GM23248 (cell line): ENCODE measurements around the gene GPX5. TPM values are rescaled to one million over a fixed set of nuclear protein-coding genes. Genes with fewer than 3 reads are reported as not detected.

ENCODE experiments used
- DNase-seq: peaks from one replicate; pipeline ENCODE4 v3.0.0-alpha.2; 2015
- H2AFZ ChIP-seq: fragments of 200-600 bp; sonication (generic); 2 replicates; pipeline ENCODE4 v1.6.1; 2016; ENCODE audit warnings: antibody characterized with exemption
- H3F3A ChIP-seq: fragments of 200-600 bp; sonication (generic); 2 replicates; pipeline ENCODE4 v1.6.1; 2016; ENCODE audit warnings: mild to moderate bottlenecking, antibody characterized with exemption, mixed run types; ENCODE audit not compliant: insufficient read depth
- H3K27ac ChIP-seq: fragments of 200-600 bp; sonication (generic); 2 replicates; pipeline ENCODE4 v1.5.1; 2016; ENCODE audit warnings: mild to moderate bottlenecking
- H3K27me3 ChIP-seq: fragments of 200-600 bp; sonication (generic); replicated peaks from 2 replicates; pipeline ENCODE4 v1.6.1; 2016; ENCODE audit warnings: mild to moderate bottlenecking; ENCODE audit not compliant: insufficient read depth
- H3K36me3 ChIP-seq: fragments of 200-600 bp; sonication (generic); 2 replicates; pipeline ENCODE4 v1.6.1; 2016; ENCODE audit warnings: low read depth, mild to moderate bottlenecking
- H3K4me1 ChIP-seq: fragments of 200-600 bp; sonication (generic); 2 replicates; pipeline ENCODE4 v1.6.1; 2016; ENCODE audit warnings: mild to moderate bottlenecking; ENCODE audit not compliant: insufficient read depth
- H3K4me2 ChIP-seq: fragments of 200-600 bp; sonication (generic); one replicate; pipeline ENCODE4 v1.6.1; 2016; ENCODE audit warnings: mild to moderate bottlenecking; ENCODE audit not compliant: unreplicated experiment
- H3K4me3 ChIP-seq: fragments of 200-600 bp; sonication (generic); 2 replicates; pipeline ENCODE4 v1.5.1; 2016; ENCODE audit warnings: mild to moderate bottlenecking
- H3K79me2 ChIP-seq: fragments of 200-600 bp; sonication (generic); 2 replicates; pipeline ENCODE4 v1.6.1; 2016; ENCODE audit warnings: mild to moderate bottlenecking; ENCODE audit not compliant: insufficient read depth
- H3K9ac ChIP-seq: fragments of 200-600 bp; sonication (generic); 2 replicates; pipeline ENCODE4 v1.6.1; 2016; ENCODE audit warnings: mild to moderate bottlenecking
- H3K9me2 ChIP-seq: fragments of 200-600 bp; sonication (generic); 2 replicates; pipeline ENCODE4 v1.6.1; 2016; ENCODE audit warnings: mixed run types, mild to moderate bottlenecking, moderate library complexity; ENCODE audit not compliant: insufficient read depth
- H3K9me3 ChIP-seq: fragments of 200-600 bp; sonication (generic); one replicate; pipeline ENCODE4 v1.6.1; 2017; ENCODE audit warnings: low read depth
- H4K20me1 ChIP-seq: fragments of 200-600 bp; sonication (generic); 2 replicates; pipeline ENCODE4 v1.6.0; 2016; ENCODE audit not compliant: insufficient read depth
- EZH2 ChIP-seq: fragments of 200-600 bp; sonication (generic); IDR thresholded peaks from 2 replicates; pipeline ENCODE4 v1.6.1; 2018; ENCODE audit warnings: antibody characterized with exemption, mild to moderate bottlenecking; ENCODE audit not compliant: insufficient read depth, poor library complexity, severe bottlenecking
- EZH2phosphoT487 ChIP-seq: fragments of 200-600 bp; sonication (generic); IDR thresholded peaks from 2 replicates; pipeline ENCODE4 v1.6.1; 2018; ENCODE audit warnings: antibody characterized with exemption, moderate library complexity, mild to moderate bottlenecking, low read depth; ENCODE audit not compliant: insufficient read depth
- WGBS, 2 experiments: methylation state at CpG; one replicate each; pipeline ENCODE4 v1.1.6; 2015 to 2017; ENCODE audit warnings: low lambda C conversion rate in 2 of 2, low coverage in 1 of 2; ENCODE audit errors: missing lambda C conversion rate in 2 of 2; 5-methylcytosine and 5-hydroxymethylcytosine counted together
- in situ Hi-C: fragments of 300-500 bp; cut with MboI; formaldehyde crosslinking; loops from 2 replicates; pipeline ENCODE4 v1.15.0; 2020
- polyA plus RNA-seq: library from polyadenylated mRNA; unstranded; fragments of >200 nt; fragmentation: Nextera tagmentation; extraction: Ambion mirVana; gene quantifications from 2 replicates; pipeline ENCODE4 v1.2.1, GENCODE V29; 2016
- total RNA-seq: library from RNA; depleted of rRNA; stranded (reverse); fragments of >200 nt; shearing (Covaris generic); gene quantifications from 2 replicates; pipeline ENCODE4 v1.2.3, GENCODE V29; 2014

GPX5 gene
- total and polyA plus RNA-seq, 2 experiments from 2014 or later: not detected

DNA sequence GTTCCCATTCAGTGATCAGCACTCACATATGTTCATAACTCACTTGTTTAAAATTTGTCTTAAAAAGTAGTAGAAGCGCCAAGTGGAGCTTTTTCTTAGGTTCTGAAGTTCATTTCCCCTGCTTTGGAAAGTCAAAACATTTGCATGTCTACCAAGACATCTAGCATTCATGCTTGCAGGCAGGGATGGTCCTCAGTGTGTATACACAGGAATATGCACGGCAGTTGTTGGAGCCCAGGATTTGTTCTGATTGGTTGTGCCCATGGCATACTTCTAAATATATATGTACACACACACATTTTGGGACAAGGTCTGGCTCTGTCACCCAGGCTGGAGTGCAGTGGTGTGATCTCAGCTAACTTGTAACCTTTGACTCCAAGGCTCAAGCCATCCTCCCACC is 7.7 kb upstream of the GPX5 start:
- Histone ChIP-seq H3F3A (no peaks in the 10 kb centered on the region), H3K27ac (no peak overlapping the region), H3K9me2 (no peaks in the 10 kb centered on the region), H3K27me3 (peaks cover 7% of the 10 kb centered on the region; the same call in 1 of the 2 replicates), H3K4me1 (no peaks in the 10 kb centered on the region), H3K36me3 (no peaks in the 10 kb centered on the region), H3K9me3 (no peaks in the 10 kb centered on the region), H3K4me2 (no peak overlapping the region), H4K20me1 (no peaks in the 10 kb centered on the region), H3K9ac (no peak overlapping the region), H2AFZ (no peak overlapping the region), H3K4me3 (no peak overlapping the region), H3K79me2 (no peaks in the 10 kb centered on the region)
- in situ Hi-C loops: no loop called here
- TF ChIP-seq EZH2 (no peak), EZH2phosphoT487 (no peak)
- no peak for DNase-seq
- 13 to 17% methylated on average over 2 of the region's 2 CpGs for WGBS, 2 experiments

DNA sequence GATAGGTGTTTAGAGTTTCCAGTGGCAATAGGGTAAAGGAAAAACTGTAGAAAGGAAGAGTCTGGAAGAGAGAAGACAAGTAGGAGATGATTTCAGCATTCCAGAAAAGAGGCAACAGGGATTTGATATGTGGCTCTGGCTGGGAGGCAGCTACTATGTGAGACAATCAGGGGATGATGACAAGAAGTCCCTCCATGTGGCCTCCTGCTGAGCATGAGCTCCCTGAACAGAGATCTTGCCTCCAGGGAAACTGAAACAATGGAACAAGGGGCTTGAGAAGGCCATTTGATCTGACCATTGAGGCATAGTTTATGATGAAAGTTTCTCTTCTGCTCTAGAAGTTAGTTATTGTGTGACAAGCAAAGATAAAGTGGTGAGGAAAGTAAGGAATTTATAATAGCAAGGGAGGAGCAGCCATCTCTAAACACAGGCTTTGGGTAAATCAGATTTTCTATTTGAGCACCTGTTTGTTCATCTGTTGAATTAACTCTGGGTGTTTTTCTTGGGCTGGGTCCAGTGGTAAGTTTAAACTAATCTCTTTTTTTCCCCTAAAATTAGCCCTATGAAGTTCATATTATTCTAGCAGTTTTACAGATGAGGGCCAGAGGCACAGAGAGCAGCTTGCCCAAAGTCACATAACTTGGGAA is 3.0 kb upstream of the GPX5 start:
- Histone ChIP-seq H3K79me2 (no peaks in the 10 kb centered on the region), H3F3A (no peaks in the 10 kb centered on the region), H2AFZ (no peak overlapping the region), H3K27ac (no peak overlapping the region), H3K9me2 (no peaks in the 10 kb centered on the region), H3K36me3 (no peaks in the 10 kb centered on the region), H3K4me2 (no peak overlapping the region), H3K27me3 (no peaks in the 10 kb centered on the region; the same call in 1 of the 2 replicates), H3K4me3 (no peak overlapping the region), H3K9ac (no peak overlapping the region), H4K20me1 (no peaks in the 10 kb centered on the region), H3K4me1 (no peaks in the 10 kb centered on the region), H3K9me3 (no peaks in the 10 kb centered on the region)
- in situ Hi-C loops: no loop called here
- no peak for TF ChIP-seq EZH2
- no peak for TF ChIP-seq EZH2phosphoT487
- DNase-seq: no peak

DNA sequence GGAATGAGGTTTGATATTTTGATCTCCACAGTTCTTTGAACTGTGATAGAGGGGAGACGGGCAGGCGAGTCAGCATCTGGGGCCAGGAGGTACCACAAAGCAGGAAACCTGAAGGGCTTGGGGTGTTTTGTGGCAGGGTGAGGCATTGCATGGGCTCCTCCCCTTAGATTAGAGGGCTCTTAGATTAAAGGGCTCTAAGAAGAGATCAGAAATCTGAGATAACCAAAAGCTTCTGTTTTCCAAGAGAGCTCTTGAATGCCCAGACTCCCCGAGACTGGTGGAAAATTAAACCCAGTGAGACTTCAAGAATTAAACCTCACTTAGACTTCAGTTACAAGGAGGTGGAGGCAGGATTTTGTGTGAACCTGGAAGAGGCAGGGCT is 2.4 kb upstream of the GPX5 start:
- TF ChIP-seq EZH2phosphoT487: no peak
- TF ChIP-seq EZH2: no peak
- WGBS, 2 experiments: 2 to 9% methylated on average over 3 of the region's 3 CpGs
- Histone ChIP-seq H3K36me3 (no peaks in the 10 kb centered on the region), H3K27ac (no peak overlapping the region), H3K4me1 (no peaks in the 10 kb centered on the region), H3K27me3 (no peaks in the 10 kb centered on the region; the same call in 1 of the 2 replicates), H3K79me2 (no peaks in the 10 kb centered on the region), H3K4me3 (no peak overlapping the region), H2AFZ (no peak overlapping the region), H4K20me1 (no peaks in the 10 kb centered on the region), H3F3A (no peaks in the 10 kb centered on the region), H3K9ac (no peak overlapping the region), H3K9me2 (no peaks in the 10 kb centered on the region), H3K4me2 (no peak overlapping the region), H3K9me3 (no peaks in the 10 kb centered on the region)
- in situ Hi-C loops: no loop called here
- no peak for DNase-seq

DNA sequence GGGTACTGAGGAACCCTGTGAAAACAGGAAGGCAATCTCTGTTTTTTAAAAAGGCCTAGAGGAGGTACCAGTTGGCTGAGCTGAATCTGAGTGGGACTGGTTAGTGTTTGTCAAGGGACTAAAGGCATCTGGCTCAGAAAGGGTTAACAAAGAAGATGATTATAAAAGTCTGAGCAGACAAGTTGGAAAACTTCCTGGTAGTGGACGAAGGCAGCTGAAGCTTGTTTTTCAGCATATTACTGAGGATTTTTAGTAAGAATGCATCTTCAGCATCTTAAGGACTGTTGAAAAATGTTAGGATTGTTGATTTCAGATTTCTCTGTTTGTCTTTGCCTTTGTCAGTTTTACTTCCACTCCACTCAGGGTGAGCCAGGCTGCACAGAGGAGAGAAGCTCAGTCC is 5.1 kb downstream of the GPX5 start:
- no peak for DNase-seq
- H3K4me1 ChIP-seq: no peaks in the 10 kb centered on the region
- in situ Hi-C loops: no loop called here
- H3K79me2 ChIP-seq: no peaks in the 10 kb centered on the region
- no peaks in the 10 kb centered on the region for H3K36me3 ChIP-seq
- H3K9me3 ChIP-seq: no peaks in the 10 kb centered on the region
- TF ChIP-seq EZH2phosphoT487 (no peak), EZH2 (no peak)
- no peak overlapping the region for H2AFZ ChIP-seq
- H3K9me2 ChIP-seq: no peaks in the 10 kb centered on the region
- H3K9ac ChIP-seq: no peak overlapping the region
- no peaks in the 10 kb centered on the region for H4K20me1 ChIP-seq
- H3K4me3 ChIP-seq: no peak overlapping the region
- H3K27me3 ChIP-seq: peaks cover 3% of the 10 kb centered on the region; the same call in 1 of the 2 replicates
- 3 to 4% methylated on average over 1 of the region's 1 CpG for WGBS, 2 experiments
- no peak overlapping the region for H3K4me2 ChIP-seq
- no peak overlapping the region for H3K27ac ChIP-seq
- no peaks in the 10 kb centered on the region for H3F3A ChIP-seq
